Limb (tissue), 2 donors: Measurements from ENCODE around the gene DOCK3.
"Not testable (repeated sequence)": the region's sequence is repeated elsewhere in the genome, so short reads cannot be mapped to it uniquely, and the experiment has no call there.

Source experiments
- DNase-seq, 2 donors: peaks; one replicate each; pipeline ENCODE4 v3.0.0-alpha.2; 2016; ENCODE audit errors: extremely low spot score in 2 of 2

DOCK3 gene

GRCh38 chr3:50978586-50978985 is 303.9 kb downstream of the DOCK3 start:
- not testable (repeated sequence) for DNase-seq

- no peak for DNase-seq
Measured at GRCh38 chr3:50978991-50979667, 304.4 kb downstream of the DOCK3 start.

- peak in 1 of 2 donors; percentile 18 for DNase-seq
Measured at GRCh38 chr3:50982540-50983325, 308.0 kb downstream of the DOCK3 start.

- no peak for DNase-seq
Measured at GRCh38 chr3:50983887-50984286, 309.2 kb downstream of the DOCK3 start.

- no peak for DNase-seq
Measured at GRCh38 chr3:50985893-50986292, 311.2 kb downstream of the DOCK3 start.

GRCh38 chr3:50986726-50987125 is 312.0 kb downstream of the DOCK3 start:
- no peak for DNase-seq

GRCh38 chr3:50994537-50994936 is 319.8 kb downstream of the DOCK3 start:
- DNase-seq = no peak

- DNase-seq = no peak
Measured at GRCh38 chr3:50995085-50995824, 320.5 kb downstream of the DOCK3 start.

- no peak for DNase-seq
Measured at GRCh38 chr3:51002495-51002894, 327.8 kb downstream of the DOCK3 start.

- DNase-seq = no peak
Measured at GRCh38 chr3:51004235-51004634, 329.5 kb downstream of the DOCK3 start.

GRCh38 chr3:51024121-51024520 is 349.4 kb downstream of the DOCK3 start:
- DNase-seq = no peak

GRCh38 chr3:51024765-51025632 is 350.3 kb downstream of the DOCK3 start:
- no peak for DNase-seq

- DNase-seq = no peak
Measured at GRCh38 chr3:51031666-51032065, 356.9 kb downstream of the DOCK3 start.

GRCh38 chr3:51035630-51036029 is 360.9 kb downstream of the DOCK3 start:
- DNase-seq = no peak

GRCh38 chr3:51044982-51045381 is 370.3 kb downstream of the DOCK3 start:
- no peak for DNase-seq

GRCh38 chr3:51052562-51052961 is 377.8 kb downstream of the DOCK3 start:
- DNase-seq = no peak

GRCh38 chr3:51057121-51057520 is 382.4 kb downstream of the DOCK3 start:
- no peak for DNase-seq

- no peak for DNase-seq
Measured at GRCh38 chr3:51063053-51063452, 388.3 kb downstream of the DOCK3 start.

- no peak for DNase-seq
Measured at GRCh38 chr3:51075221-51075775, 400.6 kb downstream of the DOCK3 start.

- DNase-seq = no peak
Measured at GRCh38 chr3:51082363-51082762, 407.6 kb downstream of the DOCK3 start.

- no peak for DNase-seq
Measured at GRCh38 chr3:51083490-51083889, 408.8 kb downstream of the DOCK3 start.
